ENCODE data around the gene CLCN2. TPM values are rescaled to one million over a fixed set of nuclear protein-coding genes. Genes with fewer than 3 reads are reported as not detected.

The CLCN2 gene
- total and polyA plus RNA-seq, 2 of the 8 experiments (the other 6 are each of a cell fraction or from before 2014, with no cell fraction given), result 13.7 to 16.1 TPM

DNA sequence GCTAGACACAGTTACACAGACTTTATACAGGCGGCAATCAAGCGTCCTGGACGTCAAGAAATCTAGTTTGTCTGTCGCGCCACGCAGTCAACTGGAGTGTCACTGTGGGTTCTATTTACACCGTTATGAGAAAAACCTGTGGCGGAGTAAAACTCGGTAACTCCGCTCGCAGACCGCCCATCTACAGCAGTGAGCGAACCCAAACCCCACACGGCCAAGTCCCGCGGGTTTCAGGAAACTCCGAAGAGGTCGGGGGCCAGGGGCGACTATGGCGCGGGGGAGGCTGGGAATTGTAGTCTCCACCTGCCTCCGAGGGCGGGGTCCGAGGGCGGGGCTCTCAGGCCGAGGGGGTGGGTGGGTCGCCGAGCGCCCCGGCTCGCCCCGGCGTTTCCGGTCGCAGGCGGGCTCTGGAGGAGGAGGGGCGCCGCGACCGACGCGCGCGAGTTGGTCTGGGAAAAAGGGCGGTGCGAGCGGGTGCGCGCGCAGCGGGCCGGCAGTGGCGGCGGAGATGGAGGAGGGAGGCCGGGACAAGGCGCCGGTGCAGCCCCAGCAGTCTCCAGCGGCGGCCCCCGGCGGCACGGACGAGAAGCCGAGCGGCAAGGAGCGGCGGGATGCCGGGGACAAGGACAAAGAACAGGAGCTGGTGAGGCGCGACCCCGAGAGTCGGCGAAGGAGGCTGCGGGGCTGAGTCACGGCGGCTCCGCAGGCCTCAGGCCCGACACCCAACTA lies 62.5 kb downstream of the CLCN2 start, which contains the start of gene PSMD2 (continued):
- peak; percentile 81 for TF ChIP-seq POLR2AphosphoS5 (IDR thresholded peaks at IDR 0.05; ENCODE audit: low read depth, low read length)
- no peak for TF ChIP-seq CREB1 (IDR thresholded peaks at IDR 0.05)
- TF ChIP-seq, protein P1, sequence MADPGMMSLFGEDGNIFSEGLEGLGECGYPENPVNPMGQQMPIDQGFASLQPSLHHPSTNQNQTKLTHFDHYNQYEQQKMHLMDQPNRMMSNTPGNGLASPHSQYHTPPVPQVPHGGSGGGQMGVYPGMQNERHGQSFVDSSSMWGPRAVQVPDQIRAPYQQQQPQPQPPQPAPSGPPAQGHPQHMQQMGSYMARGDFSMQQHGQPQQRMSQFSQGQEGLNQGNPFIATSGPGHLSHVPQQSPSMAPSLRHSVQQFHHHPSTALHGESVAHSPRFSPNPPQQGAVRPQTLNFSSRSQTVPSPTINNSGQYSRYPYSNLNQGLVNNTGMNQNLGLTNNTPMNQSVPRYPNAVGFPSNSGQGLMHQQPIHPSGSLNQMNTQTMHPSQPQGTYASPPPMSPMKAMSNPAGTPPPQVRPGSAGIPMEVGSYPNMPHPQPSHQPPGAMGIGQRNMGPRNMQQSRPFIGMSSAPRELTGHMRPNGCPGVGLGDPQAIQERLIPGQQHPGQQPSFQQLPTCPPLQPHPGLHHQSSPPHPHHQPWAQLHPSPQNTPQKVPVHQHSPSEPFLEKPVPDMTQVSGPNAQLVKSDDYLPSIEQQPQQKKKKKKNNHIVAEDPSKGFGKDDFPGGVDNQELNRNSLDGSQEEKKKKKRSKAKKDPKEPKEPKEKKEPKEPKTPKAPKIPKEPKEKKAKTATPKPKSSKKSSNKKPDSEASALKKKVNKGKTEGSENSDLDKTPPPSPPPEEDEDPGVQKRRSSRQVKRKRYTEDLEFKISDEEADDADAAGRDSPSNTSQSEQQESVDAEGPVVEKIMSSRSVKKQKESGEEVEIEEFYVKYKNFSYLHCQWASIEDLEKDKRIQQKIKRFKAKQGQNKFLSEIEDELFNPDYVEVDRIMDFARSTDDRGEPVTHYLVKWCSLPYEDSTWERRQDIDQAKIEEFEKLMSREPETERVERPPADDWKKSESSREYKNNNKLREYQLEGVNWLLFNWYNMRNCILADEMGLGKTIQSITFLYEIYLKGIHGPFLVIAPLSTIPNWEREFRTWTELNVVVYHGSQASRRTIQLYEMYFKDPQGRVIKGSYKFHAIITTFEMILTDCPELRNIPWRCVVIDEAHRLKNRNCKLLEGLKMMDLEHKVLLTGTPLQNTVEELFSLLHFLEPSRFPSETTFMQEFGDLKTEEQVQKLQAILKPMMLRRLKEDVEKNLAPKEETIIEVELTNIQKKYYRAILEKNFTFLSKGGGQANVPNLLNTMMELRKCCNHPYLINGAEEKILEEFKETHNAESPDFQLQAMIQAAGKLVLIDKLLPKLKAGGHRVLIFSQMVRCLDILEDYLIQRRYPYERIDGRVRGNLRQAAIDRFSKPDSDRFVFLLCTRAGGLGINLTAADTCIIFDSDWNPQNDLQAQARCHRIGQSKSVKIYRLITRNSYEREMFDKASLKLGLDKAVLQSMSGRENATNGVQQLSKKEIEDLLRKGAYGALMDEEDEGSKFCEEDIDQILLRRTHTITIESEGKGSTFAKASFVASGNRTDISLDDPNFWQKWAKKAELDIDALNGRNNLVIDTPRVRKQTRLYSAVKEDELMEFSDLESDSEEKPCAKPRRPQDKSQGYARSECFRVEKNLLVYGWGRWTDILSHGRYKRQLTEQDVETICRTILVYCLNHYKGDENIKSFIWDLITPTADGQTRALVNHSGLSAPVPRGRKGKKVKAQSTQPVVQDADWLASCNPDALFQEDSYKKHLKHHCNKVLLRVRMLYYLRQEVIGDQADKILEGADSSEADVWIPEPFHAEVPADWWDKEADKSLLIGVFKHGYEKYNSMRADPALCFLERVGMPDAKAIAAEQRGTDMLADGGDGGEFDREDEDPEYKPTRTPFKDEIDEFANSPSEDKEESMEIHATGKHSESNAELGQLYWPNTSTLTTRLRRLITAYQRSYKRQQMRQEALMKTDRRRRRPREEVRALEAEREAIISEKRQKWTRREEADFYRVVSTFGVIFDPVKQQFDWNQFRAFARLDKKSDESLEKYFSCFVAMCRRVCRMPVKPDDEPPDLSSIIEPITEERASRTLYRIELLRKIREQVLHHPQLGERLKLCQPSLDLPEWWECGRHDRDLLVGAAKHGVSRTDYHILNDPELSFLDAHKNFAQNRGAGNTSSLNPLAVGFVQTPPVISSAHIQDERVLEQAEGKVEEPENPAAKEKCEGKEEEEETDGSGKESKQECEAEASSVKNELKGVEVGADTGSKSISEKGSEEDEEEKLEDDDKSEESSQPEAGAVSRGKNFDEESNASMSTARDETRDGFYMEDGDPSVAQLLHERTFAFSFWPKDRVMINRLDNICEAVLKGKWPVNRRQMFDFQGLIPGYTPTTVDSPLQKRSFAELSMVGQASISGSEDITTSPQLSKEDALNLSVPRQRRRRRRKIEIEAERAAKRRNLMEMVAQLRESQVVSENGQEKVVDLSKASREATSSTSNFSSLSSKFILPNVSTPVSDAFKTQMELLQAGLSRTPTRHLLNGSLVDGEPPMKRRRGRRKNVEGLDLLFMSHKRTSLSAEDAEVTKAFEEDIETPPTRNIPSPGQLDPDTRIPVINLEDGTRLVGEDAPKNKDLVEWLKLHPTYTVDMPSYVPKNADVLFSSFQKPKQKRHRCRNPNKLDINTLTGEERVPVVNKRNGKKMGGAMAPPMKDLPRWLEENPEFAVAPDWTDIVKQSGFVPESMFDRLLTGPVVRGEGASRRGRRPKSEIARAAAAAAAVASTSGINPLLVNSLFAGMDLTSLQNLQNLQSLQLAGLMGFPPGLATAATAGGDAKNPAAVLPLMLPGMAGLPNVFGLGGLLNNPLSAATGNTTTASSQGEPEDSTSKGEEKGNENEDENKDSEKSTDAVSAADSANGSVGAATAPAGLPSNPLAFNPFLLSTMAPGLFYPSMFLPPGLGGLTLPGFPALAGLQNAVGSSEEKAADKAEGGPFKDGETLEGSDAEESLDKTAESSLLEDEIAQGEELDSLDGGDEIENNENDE (IDR thresholded peaks at IDR 0.05; ENCODE audit: insufficient replicate concordance, low read length), result no peak
- no peak for TF ChIP-seq SP2 (IDR thresholded peaks at IDR 0.05; ENCODE audit: low read length)
- peak; percentile 58 for TF ChIP-seq ASH2L (IDR thresholded peaks at IDR 0.05; ENCODE audit: low read length)
- TF ChIP-seq HDAC6 (IDR thresholded peaks at IDR 0.05; ENCODE audit: low read depth, low read length), result no peak
- TF ChIP-seq MAFK (IDR thresholded peaks at IDR 0.05; ENCODE audit: low read depth, low read length), result no peak
- TF ChIP-seq TEAD4 (IDR thresholded peaks at IDR 0.05; ENCODE audit: low read depth, low read length), result no peak
- TF ChIP-seq, protein P2, sequence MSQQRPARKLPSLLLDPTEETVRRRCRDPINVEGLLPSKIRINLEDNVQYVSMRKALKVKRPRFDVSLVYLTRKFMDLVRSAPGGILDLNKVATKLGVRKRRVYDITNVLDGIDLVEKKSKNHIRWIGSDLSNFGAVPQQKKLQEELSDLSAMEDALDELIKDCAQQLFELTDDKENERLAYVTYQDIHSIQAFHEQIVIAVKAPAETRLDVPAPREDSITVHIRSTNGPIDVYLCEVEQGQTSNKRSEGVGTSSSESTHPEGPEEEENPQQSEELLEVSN (IDR thresholded peaks at IDR 0.05), result no peak
- no peak for TF ChIP-seq CBX5 (IDR thresholded peaks at IDR 0.05; ENCODE audit: low read depth, low read length)
- no peak for TF ChIP-seq SP4 (IDR thresholded peaks at IDR 0.05; ENCODE audit: low read length)
- no peak for TF ChIP-seq TCF12 (IDR thresholded peaks at IDR 0.05; ENCODE audit: low read depth, low read length)
